ENCODE results near the gene HUNK. TPM values are rescaled to one million over a fixed set of nuclear protein-coding genes. Genes with fewer than 3 reads are reported as not detected.

The HUNK gene
- total RNA-seq, 1 experiment from 2014 or later, result not detected

- Histone ChIP-seq H3K79me2 (ENCODE audit: low read depth) (no peaks in the 10 kb centered on the region), H2AFZ (no peak overlapping the region), H3K4me2 (no peak overlapping the region), H3F3A (ENCODE audit: insufficient read depth, low read depth) (no peaks in the 10 kb centered on the region), H4K20me1 (ENCODE audit: insufficient read depth) (no peaks in the 10 kb centered on the region), H3K27me3 (ENCODE audit: insufficient read depth, low read depth) (peaks cover 38% of the 10 kb centered on the region), H3K36me3 (ENCODE audit: low read depth) (no peaks in the 10 kb centered on the region), H3K9me3 (ENCODE audit: insufficient read depth, low read depth) (no peaks in the 10 kb centered on the region), H3K9me2 (ENCODE audit: insufficient read depth) (no peaks in the 10 kb centered on the region), H3K4me1 (replicated peaks; ENCODE audit: insufficient read depth) (no peaks in the 10 kb centered on the region), H3K4me3 (no peak overlapping the region), H3K27ac (no peak overlapping the region)
- BruUV-seq (replicated peaks), result no TSS peak
- ChIA-PET CTCF (no interaction called here), POLR2A (ENCODE audit: unreplicated experiment) (no interaction called here)
- DNase-seq, result no peak
- intact Hi-C loops (cut with micrococcal nuclease; ENCODE audit: unreplicated experiment), result no loop called here
- no peak for TF ChIP-seq CTCF (conservative IDR thresholded peaks at IDR 0.05)
These were observed 115.9 kb downstream of the HUNK start for GRCh38 chr21:31988492-31989290.

GRCh38 chr21:31991356-31992331, 118.8 kb downstream of the HUNK start:
- H3K79me2 ChIP-seq (ENCODE audit: low read depth), result no peaks in the 10 kb centered on the region
- intact Hi-C loops (cut with micrococcal nuclease; ENCODE audit: unreplicated experiment), result no loop called here
- no peaks in the 10 kb centered on the region for H3K4me1 ChIP-seq (replicated peaks; ENCODE audit: insufficient read depth)
- H3K27ac ChIP-seq, result no peak overlapping the region
- H3K4me3 ChIP-seq, result no peak overlapping the region
- ChIA-PET CTCF (no interaction called here), POLR2A (ENCODE audit: unreplicated experiment) (no interaction called here)
- no peak for TF ChIP-seq EZH2 (IDR thresholded peaks at IDR 0.05; ENCODE audit: low read depth)
- TF ChIP-seq CTCF (conservative IDR thresholded peaks at IDR 0.05), result no peak
- H3K4me2 ChIP-seq, result no peak overlapping the region
- H3K36me3 ChIP-seq (ENCODE audit: low read depth), result no peaks in the 10 kb centered on the region
- H3K27me3 ChIP-seq (ENCODE audit: insufficient read depth, low read depth), result peaks cover 50% of the 10 kb centered on the region
- no peak overlapping the region for H2AFZ ChIP-seq
- no peaks in the 10 kb centered on the region for H3K9me2 ChIP-seq (ENCODE audit: insufficient read depth)
- H3F3A ChIP-seq (ENCODE audit: insufficient read depth, low read depth), result no peaks in the 10 kb centered on the region
- DNase-seq, result no peak
- BruUV-seq (replicated peaks), result no TSS peak
- no peaks in the 10 kb centered on the region for H3K9me3 ChIP-seq (ENCODE audit: insufficient read depth, low read depth)
- H4K20me1 ChIP-seq (ENCODE audit: insufficient read depth), result no peaks in the 10 kb centered on the region

GRCh38 chr21:31992391-31992790, 119.6 kb downstream of the HUNK start:
- no peaks in the 10 kb centered on the region for H3K4me1 ChIP-seq (replicated peaks; ENCODE audit: insufficient read depth)
- H3K4me3 ChIP-seq, result no peak overlapping the region
- H3K27me3 ChIP-seq (ENCODE audit: insufficient read depth, low read depth), result peaks cover 50% of the 10 kb centered on the region
- intact Hi-C loops (cut with micrococcal nuclease; ENCODE audit: unreplicated experiment), result no loop called here
- no peaks in the 10 kb centered on the region for H3K36me3 ChIP-seq (ENCODE audit: low read depth)
- H4K20me1 ChIP-seq (ENCODE audit: insufficient read depth), result no peaks in the 10 kb centered on the region
- no peaks in the 10 kb centered on the region for H3F3A ChIP-seq (ENCODE audit: insufficient read depth, low read depth)
- no peaks in the 10 kb centered on the region for H3K79me2 ChIP-seq (ENCODE audit: low read depth)
- CTCF ChIA-PET, result no interaction called here
- no peaks in the 10 kb centered on the region for H3K9me2 ChIP-seq (ENCODE audit: insufficient read depth)
- H3K9me3 ChIP-seq (ENCODE audit: insufficient read depth, low read depth), result no peaks in the 10 kb centered on the region
- DNase-seq, result no peak
- no TSS peak for BruUV-seq (replicated peaks)
- H3K4me2 ChIP-seq, result no peak overlapping the region
- H3K27ac ChIP-seq, result no peak overlapping the region
- POLR2A ChIA-PET (ENCODE audit: unreplicated experiment), result no interaction called here
- TF ChIP-seq CTCF (conservative IDR thresholded peaks at IDR 0.05) (no peak), EZH2 (IDR thresholded peaks at IDR 0.05; ENCODE audit: low read depth) (no peak)
- H2AFZ ChIP-seq, result no peak overlapping the region

Data from PC-9 (cell line).